GM23338 (cell line): ENCODE results near the gene SCNN1G. TPM values are rescaled to one million over a fixed set of nuclear protein-coding genes. Genes with fewer than 3 reads are reported as not detected.

Source experiments
- ATAC-seq: fragments of 200-7000 bp; cut with Tn5 transposase; 3 replicates; pipeline ENCODE4 v1.9.1; 2020
- DNase-seq: peaks from one replicate; pipeline ENCODE4 v3.0.0-alpha.2; 2015; ENCODE audit warnings: low spot score
- H2AFZ ChIP-seq: fragments of 200-600 bp; sonication (generic); 2 replicates; pipeline ENCODE4 v1.8.0; 2016; ENCODE audit warnings: antibody characterized with exemption, mild to moderate bottlenecking, moderate library complexity
- H3F3A ChIP-seq: fragments of 200-600 bp; sonication (generic); replicated peaks from 2 replicates; pipeline ENCODE4 v1.8.0; 2017; ENCODE audit warnings: antibody characterized with exemption, mixed run types, low read depth
- H3K27ac ChIP-seq: fragments of 200-600 bp; sonication (generic); 2 replicates; pipeline ENCODE4 v1.6.1; 2016; ENCODE audit warnings: low read depth
- H3K27me3 ChIP-seq: fragments of 200-600 bp; sonication (generic); 2 replicates; pipeline ENCODE4 v1.8.0; 2016; ENCODE audit warnings: mild to moderate bottlenecking, mixed run types, moderate library complexity; ENCODE audit not compliant: insufficient read depth
- H3K36me3 ChIP-seq: fragments of 200-600 bp; sonication (generic); 2 replicates; pipeline ENCODE4 v1.8.0; 2016; ENCODE audit warnings: mild to moderate bottlenecking; ENCODE audit not compliant: insufficient read depth
- H3K4me1 ChIP-seq: fragments of 200-600 bp; sonication (generic); 2 replicates; pipeline ENCODE4 v1.8.0; 2016; ENCODE audit warnings: mild to moderate bottlenecking, moderate library complexity; ENCODE audit not compliant: insufficient read depth
- H3K4me2 ChIP-seq: fragments of 200-600 bp; sonication (generic); 2 replicates; pipeline ENCODE4 v1.7.1; 2017; ENCODE audit warnings: mixed run types
- H3K4me3 ChIP-seq: fragments of 200-600 bp; sonication (generic); 2 replicates; pipeline ENCODE4 v1.6.1; 2016; ENCODE audit warnings: mixed run types
- H3K79me2 ChIP-seq: fragments of 200-600 bp; sonication (generic); replicated peaks from 2 replicates; pipeline ENCODE4 v1.8.0; 2017; ENCODE audit warnings: mild to moderate bottlenecking; ENCODE audit not compliant: insufficient read depth
- H3K9me2 ChIP-seq: fragments of 200-600 bp; sonication (generic); 2 replicates; pipeline ENCODE4 v1.8.0; 2017; ENCODE audit not compliant: insufficient read depth
- H4K20me1 ChIP-seq: fragments of 200-600 bp; sonication (generic); replicated peaks from 2 replicates; pipeline ENCODE4 v1.8.0; 2017; ENCODE audit warnings: mild to moderate bottlenecking; ENCODE audit not compliant: insufficient read depth
- H3K27ac Mint-ChIP-seq: 2 replicates; pipeline ENCODE4 v1.8.0; 2020; ENCODE audit warnings: inconsistent platforms, mild to moderate bottlenecking, moderate library complexity, mixed read lengths
- H3K27me3 Mint-ChIP-seq: 3 replicates; pipeline ENCODE4 v1.8.0; 2022; ENCODE audit warnings: low read depth, mild to moderate bottlenecking, moderate library complexity, mixed read lengths, inconsistent platforms; ENCODE audit not compliant: insufficient read depth, poor library complexity
- H3K36me3 Mint-ChIP-seq: 3 replicates; pipeline ENCODE4 v1.8.0; 2021; ENCODE audit warnings: low read depth, mild to moderate bottlenecking, inconsistent platforms, moderate library complexity, mixed read lengths
- H3K4me1 Mint-ChIP-seq: 3 replicates; pipeline ENCODE4 v1.8.0; 2020; ENCODE audit warnings: mild to moderate bottlenecking, inconsistent platforms, mixed read lengths
- H3K4me3 Mint-ChIP-seq: 3 replicates; pipeline ENCODE4 v1.8.0; 2021; ENCODE audit warnings: moderate library complexity, mild to moderate bottlenecking, inconsistent platforms, mixed read lengths
- H3K9me3 Mint-ChIP-seq: 3 replicates; pipeline ENCODE4 v1.8.0; 2020; ENCODE audit warnings: moderate library complexity, mild to moderate bottlenecking, inconsistent platforms, mixed read lengths
- CREB1 ChIP-seq: fragments of 250-450 bp; sonication (Bioruptor Pico); IDR thresholded peaks from 2 replicates; pipeline ENCODE4 v1.5.0; 2020; ENCODE audit warnings: low read depth, mild to moderate bottlenecking, moderate library complexity
- EZH2 ChIP-seq: fragments of 200-600 bp; sonication (generic); IDR thresholded peaks from one replicate; pipeline ENCODE4 v1.8.0; 2017; ENCODE audit warnings: antibody characterized with exemption, mild to moderate bottlenecking, low read depth; ENCODE audit not compliant: unreplicated experiment
- EZH2phosphoT487 ChIP-seq: fragments of 200-600 bp; sonication (generic); IDR thresholded peaks from one replicate; pipeline ENCODE4 v1.8.1; 2018; ENCODE audit warnings: antibody characterized with exemption; ENCODE audit not compliant: unreplicated experiment
- JUNB ChIP-seq: IDR thresholded peaks from one replicate; pipeline ENCODE4 v1.6.1; 2016; ENCODE audit warnings: antibody characterized with exemption; ENCODE audit not compliant: unreplicated experiment
- NANOG ChIP-seq: IDR thresholded peaks from 2 replicates; pipeline ENCODE4 v1.6.1; 2016; ENCODE audit warnings: antibody characterized with exemption, borderline replicate concordance
- POLR2AphosphoS5 ChIP-seq: IDR thresholded peaks from 2 replicates; pipeline ENCODE4 v1.6.1; 2016; ENCODE audit warnings: antibody characterized with exemption, low read depth
- STAT1 ChIP-seq: IDR thresholded peaks from one replicate; pipeline ENCODE4 v1.6.1; 2016; ENCODE audit warnings: antibody characterized with exemption; ENCODE audit not compliant: unreplicated experiment
- ZNF114 ChIP-seq: fragments of 250-450 bp; sonication (Bioruptor Pico); IDR thresholded peaks from 2 replicates; pipeline ENCODE4 v1.5.0; 2020; ENCODE audit warnings: mild to moderate bottlenecking, moderate library complexity
- ZNF331 ChIP-seq: fragments of 250-450 bp; sonication (Bioruptor Pico); IDR thresholded peaks from 2 replicates; pipeline ENCODE4 v1.5.0; 2020; ENCODE audit warnings: low read depth, mild to moderate bottlenecking, moderate library complexity
- polyA plus RNA-seq: library from polyadenylated mRNA; unstranded; fragments of >200 nt; fragmentation: Nextera tagmentation; extraction: Ambion mirVana; gene quantifications from 2 replicates; pipeline ENCODE4 v1.2.1, GENCODE V29; 2016
- total RNA-seq: library from RNA; depleted of rRNA; stranded (reverse); fragments of >200 nt; shearing (Covaris generic); gene quantifications from 2 replicates; pipeline ENCODE4 v1.2.3, GENCODE V29; 2014
- TF ChIP-seq, protein P1 (sequence below): IDR thresholded peaks from 2 replicates; pipeline ENCODE4 v1.6.1; 2016; ENCODE audit warnings: antibody characterized with exemption
- TF ChIP-seq, protein P2 (sequence below), 2 experiments: fragments of 200-600 bp in 1 of 2; sonication (generic) in 1 of 2; conservative IDR thresholded peaks; 2 replicates each; pipeline versions ENCODE4 v1.5.1 to v1.6.1; 2016 to 2017; ENCODE audit warnings: antibody characterized with exemption in 2 of 2, low read depth in 2 of 2, mild to moderate bottlenecking in 2 of 2, moderate library complexity in 1 of 2
- TF ChIP-seq, protein P3 (sequence below): fragments of 250-450 bp; sonication (Bioruptor Pico); IDR thresholded peaks from 2 replicates; pipeline ENCODE4 v1.5.0; 2020; ENCODE audit warnings: mild to moderate bottlenecking, moderate library complexity
- TF ChIP-seq, protein P4 (sequence below): IDR thresholded peaks from one replicate; pipeline ENCODE4 v1.6.1; 2018; ENCODE audit warnings: antibody characterized with exemption; ENCODE audit not compliant: unreplicated experiment

Gene SCNN1G
- total and polyA plus RNA-seq, 2 experiments from 2014 or later = 0.97 to 1.1 TPM

DNA sequence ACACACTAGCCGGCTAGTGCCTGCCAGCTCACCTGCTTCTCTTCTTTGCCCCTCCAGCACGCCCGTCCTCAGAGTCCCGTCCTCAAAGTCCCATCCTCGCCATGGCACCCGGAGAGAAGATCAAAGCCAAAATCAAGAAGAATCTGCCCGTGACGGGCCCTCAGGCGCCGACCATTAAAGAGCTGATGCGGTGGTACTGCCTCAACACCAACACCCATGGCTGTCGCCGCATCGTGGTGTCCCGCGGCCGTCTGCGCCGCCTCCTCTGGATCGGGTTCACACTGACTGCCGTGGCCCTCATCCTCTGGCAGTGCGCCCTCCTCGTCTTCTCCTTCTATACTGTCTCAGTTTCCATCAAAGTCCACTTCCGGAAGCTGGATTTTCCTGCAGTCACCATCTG lies 3.6 kb downstream of the SCNN1G start:
- ATAC-seq = no peak
- Mint-ChIP-seq H3K36me3 (no peaks in the 10 kb centered on the region; the same call in 2 of the 3 replicates), H3K4me1 (peaks cover 9% of the 10 kb centered on the region), H3K9me3 (no peaks in the 10 kb centered on the region; the same call in 2 of the 3 replicates), H3K27me3 (peaks cover 28% of the 10 kb centered on the region), H3K27ac (no peak overlapping the region), H3K4me3 (no peak overlapping the region)
- Histone ChIP-seq H3K4me3 (no peak overlapping the region), H3K36me3 (no peaks in the 10 kb centered on the region), H3F3A (no peaks in the 10 kb centered on the region), H2AFZ (0 out of 2 replicates have a peak overlapping the region, but pooled peaks have one; percentile 63), H3K27ac (no peak overlapping the region), H3K4me2 (no peak overlapping the region), H3K79me2 (no peaks in the 10 kb centered on the region), H4K20me1 (no peaks in the 10 kb centered on the region; the same call in 1 of the 2 replicates), H3K27me3 (peaks cover 35% of the 10 kb centered on the region), H3K4me1 (peaks cover 22% of the 10 kb centered on the region; the same call in 1 of the 2 replicates), H3K9me2 (no peaks in the 10 kb centered on the region)
- peak; percentile 17 for DNase-seq
- TF ChIP-seq ZNF114 (no peak), STAT1 (no peak), ZNF331 (CRISPR knock-in tag) (no peak), POLR2AphosphoS5 (no peak), JUNB (no peak), EZH2 (no peak), NANOG (no peak), CREB1 (CRISPR knock-in tag) (no peak), EZH2phosphoT487 (no peak)
- TF ChIP-seq, protein P1, sequence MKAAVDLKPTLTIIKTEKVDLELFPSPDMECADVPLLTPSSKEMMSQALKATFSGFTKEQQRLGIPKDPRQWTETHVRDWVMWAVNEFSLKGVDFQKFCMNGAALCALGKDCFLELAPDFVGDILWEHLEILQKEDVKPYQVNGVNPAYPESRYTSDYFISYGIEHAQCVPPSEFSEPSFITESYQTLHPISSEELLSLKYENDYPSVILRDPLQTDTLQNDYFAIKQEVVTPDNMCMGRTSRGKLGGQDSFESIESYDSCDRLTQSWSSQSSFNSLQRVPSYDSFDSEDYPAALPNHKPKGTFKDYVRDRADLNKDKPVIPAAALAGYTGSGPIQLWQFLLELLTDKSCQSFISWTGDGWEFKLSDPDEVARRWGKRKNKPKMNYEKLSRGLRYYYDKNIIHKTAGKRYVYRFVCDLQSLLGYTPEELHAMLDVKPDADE = no peak
- TF ChIP-seq, protein P2, sequence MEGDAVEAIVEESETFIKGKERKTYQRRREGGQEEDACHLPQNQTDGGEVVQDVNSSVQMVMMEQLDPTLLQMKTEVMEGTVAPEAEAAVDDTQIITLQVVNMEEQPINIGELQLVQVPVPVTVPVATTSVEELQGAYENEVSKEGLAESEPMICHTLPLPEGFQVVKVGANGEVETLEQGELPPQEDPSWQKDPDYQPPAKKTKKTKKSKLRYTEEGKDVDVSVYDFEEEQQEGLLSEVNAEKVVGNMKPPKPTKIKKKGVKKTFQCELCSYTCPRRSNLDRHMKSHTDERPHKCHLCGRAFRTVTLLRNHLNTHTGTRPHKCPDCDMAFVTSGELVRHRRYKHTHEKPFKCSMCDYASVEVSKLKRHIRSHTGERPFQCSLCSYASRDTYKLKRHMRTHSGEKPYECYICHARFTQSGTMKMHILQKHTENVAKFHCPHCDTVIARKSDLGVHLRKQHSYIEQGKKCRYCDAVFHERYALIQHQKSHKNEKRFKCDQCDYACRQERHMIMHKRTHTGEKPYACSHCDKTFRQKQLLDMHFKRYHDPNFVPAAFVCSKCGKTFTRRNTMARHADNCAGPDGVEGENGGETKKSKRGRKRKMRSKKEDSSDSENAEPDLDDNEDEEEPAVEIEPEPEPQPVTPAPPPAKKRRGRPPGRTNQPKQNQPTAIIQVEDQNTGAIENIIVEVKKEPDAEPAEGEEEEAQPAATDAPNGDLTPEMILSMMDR (conservative IDR thresholded peaks at IDR 0.05; ENCODE audit: low read depth in 2 of 2) = no peak
- TF ChIP-seq, protein P3, sequence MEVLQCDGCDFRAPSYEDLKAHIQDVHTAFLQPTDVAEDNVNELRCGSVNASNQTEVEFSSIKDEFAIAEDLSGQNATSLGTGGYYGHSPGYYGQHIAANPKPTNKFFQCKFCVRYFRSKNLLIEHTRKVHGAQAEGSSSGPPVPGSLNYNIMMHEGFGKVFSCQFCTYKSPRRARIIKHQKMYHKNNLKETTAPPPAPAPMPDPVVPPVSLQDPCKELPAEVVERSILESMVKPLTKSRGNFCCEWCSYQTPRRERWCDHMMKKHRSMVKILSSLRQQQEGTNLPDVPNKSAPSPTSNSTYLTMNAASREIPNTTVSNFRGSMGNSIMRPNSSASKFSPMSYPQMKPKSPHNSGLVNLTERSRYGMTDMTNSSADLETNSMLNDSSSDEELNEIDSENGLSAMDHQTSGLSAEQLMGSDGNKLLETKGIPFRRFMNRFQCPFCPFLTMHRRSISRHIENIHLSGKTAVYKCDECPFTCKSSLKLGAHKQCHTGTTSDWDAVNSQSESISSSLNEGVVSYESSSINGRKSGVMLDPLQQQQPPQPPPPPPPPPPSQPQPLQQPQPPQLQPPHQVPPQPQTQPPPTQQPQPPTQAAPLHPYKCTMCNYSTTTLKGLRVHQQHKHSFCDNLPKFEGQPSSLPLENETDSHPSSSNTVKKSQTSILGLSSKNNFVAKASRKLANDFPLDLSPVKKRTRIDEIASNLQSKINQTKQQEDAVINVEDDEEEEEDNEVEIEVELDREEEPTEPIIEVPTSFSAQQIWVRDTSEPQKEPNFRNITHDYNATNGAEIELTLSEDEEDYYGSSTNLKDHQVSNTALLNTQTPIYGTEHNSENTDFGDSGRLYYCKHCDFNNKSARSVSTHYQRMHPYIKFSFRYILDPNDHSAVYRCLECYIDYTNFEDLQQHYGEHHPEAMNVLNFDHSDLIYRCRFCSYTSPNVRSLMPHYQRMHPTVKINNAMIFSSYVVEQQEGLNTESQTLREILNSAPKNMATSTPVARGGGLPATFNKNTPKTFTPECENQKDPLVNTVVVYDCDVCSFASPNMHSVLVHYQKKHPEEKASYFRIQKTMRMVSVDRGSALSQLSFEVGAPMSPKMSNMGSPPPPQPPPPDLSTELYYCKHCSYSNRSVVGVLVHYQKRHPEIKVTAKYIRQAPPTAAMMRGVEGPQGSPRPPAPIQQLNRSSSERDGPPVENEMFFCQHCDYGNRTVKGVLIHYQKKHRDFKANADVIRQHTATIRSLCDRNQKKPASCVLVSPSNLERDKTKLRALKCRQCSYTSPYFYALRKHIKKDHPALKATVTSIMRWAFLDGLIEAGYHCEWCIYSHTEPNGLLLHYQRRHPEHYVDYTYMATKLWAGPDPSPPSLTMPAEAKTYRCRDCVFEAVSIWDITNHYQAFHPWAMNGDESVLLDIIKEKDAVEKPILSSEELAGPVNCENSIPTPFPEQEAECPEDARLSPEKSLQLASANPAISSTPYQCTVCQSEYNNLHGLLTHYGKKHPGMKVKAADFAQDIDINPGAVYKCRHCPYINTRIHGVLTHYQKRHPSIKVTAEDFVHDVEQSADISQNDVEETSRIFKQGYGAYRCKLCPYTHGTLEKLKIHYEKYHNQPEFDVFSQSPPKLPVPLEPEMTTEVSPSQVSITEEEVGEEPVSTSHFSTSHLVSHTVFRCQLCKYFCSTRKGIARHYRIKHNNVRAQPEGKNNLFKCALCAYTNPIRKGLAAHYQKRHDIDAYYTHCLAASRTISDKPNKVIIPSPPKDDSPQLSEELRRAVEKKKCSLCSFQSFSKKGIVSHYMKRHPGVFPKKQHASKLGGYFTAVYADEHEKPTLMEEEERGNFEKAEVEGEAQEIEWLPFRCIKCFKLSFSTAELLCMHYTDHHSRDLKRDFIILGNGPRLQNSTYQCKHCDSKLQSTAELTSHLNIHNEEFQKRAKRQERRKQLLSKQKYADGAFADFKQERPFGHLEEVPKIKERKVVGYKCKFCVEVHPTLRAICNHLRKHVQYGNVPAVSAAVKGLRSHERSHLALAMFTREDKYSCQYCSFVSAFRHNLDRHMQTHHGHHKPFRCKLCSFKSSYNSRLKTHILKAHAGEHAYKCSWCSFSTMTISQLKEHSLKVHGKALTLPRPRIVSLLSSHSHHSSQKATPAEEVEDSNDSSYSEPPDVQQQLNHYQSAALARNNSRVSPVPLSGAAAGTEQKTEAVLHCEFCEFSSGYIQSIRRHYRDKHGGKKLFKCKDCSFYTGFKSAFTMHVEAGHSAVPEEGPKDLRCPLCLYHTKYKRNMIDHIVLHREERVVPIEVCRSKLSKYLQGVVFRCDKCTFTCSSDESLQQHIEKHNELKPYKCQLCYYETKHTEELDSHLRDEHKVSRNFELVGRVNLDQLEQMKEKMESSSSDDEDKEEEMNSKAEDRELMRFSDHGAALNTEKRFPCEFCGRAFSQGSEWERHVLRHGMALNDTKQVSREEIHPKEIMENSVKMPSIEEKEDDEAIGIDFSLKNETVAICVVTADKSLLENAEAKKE (CRISPR knock-in tag) = no peak
- TF ChIP-seq, protein P4, sequence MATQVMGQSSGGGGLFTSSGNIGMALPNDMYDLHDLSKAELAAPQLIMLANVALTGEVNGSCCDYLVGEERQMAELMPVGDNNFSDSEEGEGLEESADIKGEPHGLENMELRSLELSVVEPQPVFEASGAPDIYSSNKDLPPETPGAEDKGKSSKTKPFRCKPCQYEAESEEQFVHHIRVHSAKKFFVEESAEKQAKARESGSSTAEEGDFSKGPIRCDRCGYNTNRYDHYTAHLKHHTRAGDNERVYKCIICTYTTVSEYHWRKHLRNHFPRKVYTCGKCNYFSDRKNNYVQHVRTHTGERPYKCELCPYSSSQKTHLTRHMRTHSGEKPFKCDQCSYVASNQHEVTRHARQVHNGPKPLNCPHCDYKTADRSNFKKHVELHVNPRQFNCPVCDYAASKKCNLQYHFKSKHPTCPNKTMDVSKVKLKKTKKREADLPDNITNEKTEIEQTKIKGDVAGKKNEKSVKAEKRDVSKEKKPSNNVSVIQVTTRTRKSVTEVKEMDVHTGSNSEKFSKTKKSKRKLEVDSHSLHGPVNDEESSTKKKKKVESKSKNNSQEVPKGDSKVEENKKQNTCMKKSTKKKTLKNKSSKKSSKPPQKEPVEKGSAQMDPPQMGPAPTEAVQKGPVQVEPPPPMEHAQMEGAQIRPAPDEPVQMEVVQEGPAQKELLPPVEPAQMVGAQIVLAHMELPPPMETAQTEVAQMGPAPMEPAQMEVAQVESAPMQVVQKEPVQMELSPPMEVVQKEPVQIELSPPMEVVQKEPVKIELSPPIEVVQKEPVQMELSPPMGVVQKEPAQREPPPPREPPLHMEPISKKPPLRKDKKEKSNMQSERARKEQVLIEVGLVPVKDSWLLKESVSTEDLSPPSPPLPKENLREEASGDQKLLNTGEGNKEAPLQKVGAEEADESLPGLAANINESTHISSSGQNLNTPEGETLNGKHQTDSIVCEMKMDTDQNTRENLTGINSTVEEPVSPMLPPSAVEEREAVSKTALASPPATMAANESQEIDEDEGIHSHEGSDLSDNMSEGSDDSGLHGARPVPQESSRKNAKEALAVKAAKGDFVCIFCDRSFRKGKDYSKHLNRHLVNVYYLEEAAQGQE = no peak
